SU-DHL-6 (cell line): ENCODE results near the gene NCEH1.

Experiments used
- H2AFZ ChIP-seq: fragments of 200-600 bp; sonication (generic); 2 replicates; pipeline ENCODE4 v1.6.1; 2014; ENCODE audit warnings: low read depth, mild to moderate bottlenecking, moderate library complexity, mixed read lengths, antibody characterized with exemption, low read length; ENCODE audit not compliant: severe bottlenecking
- H3F3A ChIP-seq: fragments of 200-600 bp; shearing (Covaris generic); 2 replicates; pipeline ENCODE4 v1.6.0; 2016; ENCODE audit warnings: antibody characterized with exemption, mild to moderate bottlenecking; ENCODE audit not compliant: insufficient read depth
- H3K27ac ChIP-seq: fragments of 200-600 bp; sonication (generic); 2 replicates; pipeline ENCODE4 v1.5.1; 2016; ENCODE audit warnings: low read depth, mild to moderate bottlenecking, low read length, moderate library complexity, mixed read lengths
- H3K27me3 ChIP-seq: fragments of 200-600 bp; sonication (generic), shearing (Covaris generic); 2 replicates; pipeline ENCODE4 v1.6.0; 2014; ENCODE audit warnings: mild to moderate bottlenecking, low read length
- H3K36me3 ChIP-seq: fragments of 200-600 bp; sonication (generic); 2 replicates; pipeline ENCODE4 v1.6.1; 2014; ENCODE audit warnings: mild to moderate bottlenecking, low read length, mixed read lengths
- H3K4me2 ChIP-seq: fragments of 300-600, 200-600 bp; shearing (Covaris generic), sonication (generic); 2 replicates; pipeline ENCODE4 v1.6.0; 2014; ENCODE audit warnings: low read length, low read depth, mild to moderate bottlenecking; ENCODE audit not compliant: poor library complexity, severe bottlenecking
- H3K4me3 ChIP-seq: fragments of 200-600 bp; sonication (generic); 2 replicates; pipeline ENCODE4 v1.5.1; 2014; ENCODE audit warnings: antibody characterized with exemption, low read length, mild to moderate bottlenecking, mixed read lengths; ENCODE audit not compliant: insufficient read depth, poor library complexity, severe bottlenecking
- H3K79me2 ChIP-seq: fragments of 200-600 bp; sonication (generic); 2 replicates; pipeline ENCODE4 v1.6.1; 2014; ENCODE audit warnings: mild to moderate bottlenecking, low read length, moderate library complexity; ENCODE audit not compliant: insufficient read depth
- H3K9ac ChIP-seq: fragments of 200-600 bp; sonication (generic); 2 replicates; pipeline ENCODE4 v1.7.0; 2014; ENCODE audit warnings: mild to moderate bottlenecking, low read length
- H3K9me2 ChIP-seq: fragments of 200-600 bp; sonication (generic); replicated peaks from 2 replicates; pipeline ENCODE4 v1.6.1; 2014; ENCODE audit warnings: low read length; ENCODE audit not compliant: insufficient read depth
- H3K9me3 ChIP-seq: fragments of 200-600 bp; sonication (generic); 2 replicates; pipeline ENCODE4 v1.6.1; 2014; ENCODE audit warnings: low read length, mixed read lengths; ENCODE audit not compliant: insufficient read depth
- H4K20me1 ChIP-seq: fragments of 200-600 bp; sonication (generic); 2 replicates; pipeline ENCODE4 v1.6.1; 2014; ENCODE audit warnings: low read depth, mild to moderate bottlenecking, antibody characterized with exemption, low read length, moderate library complexity, mixed read lengths
- EZH2phosphoT487 ChIP-seq: fragments of 200-600 bp; sonication (generic), shearing (Covaris generic); conservative IDR thresholded peaks from 2 replicates; pipeline ENCODE4 v1.6.1; 2018; ENCODE audit warnings: mild to moderate bottlenecking, antibody characterized with exemption, low read length, moderate library complexity, mixed read lengths
- TF ChIP-seq, protein P1 (sequence below): fragments of 200-600 bp; sonication (generic); IDR thresholded peaks from one replicate; pipeline ENCODE4 v1.5.1; 2017; ENCODE audit warnings: antibody characterized with exemption, mild to moderate bottlenecking, low read length, moderate library complexity; ENCODE audit not compliant: insufficient read depth, poor library complexity, severe bottlenecking

NCEH1 gene

DNA sequence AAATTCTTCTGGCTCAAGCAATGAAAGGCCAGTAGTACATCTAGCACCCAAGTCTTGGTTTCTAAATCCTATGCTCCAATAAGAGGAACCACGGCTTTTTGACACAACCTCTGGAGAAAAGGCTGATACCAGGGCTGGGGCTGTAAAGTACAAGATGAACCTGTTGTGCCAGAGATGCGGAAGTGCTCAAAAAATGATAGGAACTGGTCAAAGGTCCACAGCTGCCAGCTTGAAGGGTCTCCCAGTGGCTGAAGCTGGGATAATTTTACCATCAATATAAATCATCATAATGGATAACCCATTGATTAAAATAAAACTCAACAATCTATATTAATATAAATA is 558 bp upstream of the NCEH1 start:
- peak overlapping the region; percentile 74 for H3K9ac ChIP-seq

DNA sequence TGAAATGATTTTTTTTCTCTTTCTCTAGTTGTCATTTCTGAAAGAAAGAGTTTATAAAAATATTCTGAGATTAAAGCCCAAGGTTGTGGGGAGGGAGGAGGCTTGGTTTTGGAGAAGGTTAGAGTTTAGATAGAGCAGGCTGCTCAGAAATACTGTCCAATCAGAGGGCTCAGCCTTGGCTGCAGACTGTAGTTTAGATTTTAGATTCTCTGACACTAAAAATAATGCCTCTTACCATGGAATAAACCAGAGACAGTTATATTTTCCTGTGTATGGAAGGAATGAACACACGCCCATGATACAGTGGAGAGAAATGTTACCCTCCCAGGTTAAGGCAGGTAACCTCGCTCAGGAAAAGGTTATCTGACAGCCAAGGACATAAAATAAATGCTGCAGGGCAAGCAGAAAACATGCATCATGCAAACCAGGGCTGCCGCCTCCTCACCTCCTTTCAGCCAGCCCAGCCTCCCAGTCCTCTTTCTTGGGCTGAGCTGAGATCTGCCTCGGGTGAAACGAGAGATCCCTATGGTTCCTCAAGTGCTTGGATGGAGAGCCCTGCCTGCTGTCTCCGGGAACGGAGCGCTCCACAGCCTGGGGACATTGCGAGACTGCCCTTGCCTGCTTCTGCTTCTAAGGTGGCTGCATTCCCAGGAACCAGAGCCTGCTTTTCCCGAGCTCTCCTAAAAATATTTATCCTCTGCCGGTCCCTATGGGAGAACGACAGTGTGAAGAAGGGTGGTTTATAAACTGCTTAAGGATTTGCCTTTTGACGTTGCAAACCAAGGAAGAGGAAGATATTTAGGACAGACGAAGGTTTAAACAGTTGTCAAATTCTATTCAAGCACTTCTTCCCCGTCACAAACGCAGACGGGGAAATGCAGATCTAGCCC is 848 bp downstream of the NCEH1 start:
- no peaks in the 10 kb centered on the region for H3K9me3 ChIP-seq
- H3F3A ChIP-seq, result no peaks in the 10 kb centered on the region
- H3K4me2 ChIP-seq, result peak overlapping the region; percentile 74
- H3K36me3 ChIP-seq, result no peaks in the 10 kb centered on the region
- H3K27me3 ChIP-seq, result no peaks in the 10 kb centered on the region
- H4K20me1 ChIP-seq, result no peaks in the 10 kb centered on the region
- TF ChIP-seq, protein P1, sequence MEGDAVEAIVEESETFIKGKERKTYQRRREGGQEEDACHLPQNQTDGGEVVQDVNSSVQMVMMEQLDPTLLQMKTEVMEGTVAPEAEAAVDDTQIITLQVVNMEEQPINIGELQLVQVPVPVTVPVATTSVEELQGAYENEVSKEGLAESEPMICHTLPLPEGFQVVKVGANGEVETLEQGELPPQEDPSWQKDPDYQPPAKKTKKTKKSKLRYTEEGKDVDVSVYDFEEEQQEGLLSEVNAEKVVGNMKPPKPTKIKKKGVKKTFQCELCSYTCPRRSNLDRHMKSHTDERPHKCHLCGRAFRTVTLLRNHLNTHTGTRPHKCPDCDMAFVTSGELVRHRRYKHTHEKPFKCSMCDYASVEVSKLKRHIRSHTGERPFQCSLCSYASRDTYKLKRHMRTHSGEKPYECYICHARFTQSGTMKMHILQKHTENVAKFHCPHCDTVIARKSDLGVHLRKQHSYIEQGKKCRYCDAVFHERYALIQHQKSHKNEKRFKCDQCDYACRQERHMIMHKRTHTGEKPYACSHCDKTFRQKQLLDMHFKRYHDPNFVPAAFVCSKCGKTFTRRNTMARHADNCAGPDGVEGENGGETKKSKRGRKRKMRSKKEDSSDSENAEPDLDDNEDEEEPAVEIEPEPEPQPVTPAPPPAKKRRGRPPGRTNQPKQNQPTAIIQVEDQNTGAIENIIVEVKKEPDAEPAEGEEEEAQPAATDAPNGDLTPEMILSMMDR, result no peak
- TF ChIP-seq EZH2phosphoT487, result no peak
- H3K27ac ChIP-seq, result peak overlapping the region; percentile 6; the same call in 1 of the 2 replicates
- peaks cover 24% of the 10 kb centered on the region for H3K79me2 ChIP-seq
- peak overlapping the region; percentile 92 for H2AFZ ChIP-seq
- H3K9ac ChIP-seq, result peak overlapping the region; percentile 74
- H3K4me3 ChIP-seq, result peak overlapping the region; percentile 85
- no peaks in the 10 kb centered on the region for H3K9me2 ChIP-seq

More for the DNA sequence above, 558 bp upstream of the NCEH1 start:
- Histone ChIP-seq H3K79me2 (peaks cover 24% of the 10 kb centered on the region), H3K27me3 (no peaks in the 10 kb centered on the region), H3F3A (no peaks in the 10 kb centered on the region), H2AFZ (peak overlapping the region; percentile 92), H3K4me3 (peak overlapping the region; percentile 85), H3K27ac (peak overlapping the region; percentile 30), H4K20me1 (no peaks in the 10 kb centered on the region), H3K9me2 (no peaks in the 10 kb centered on the region), H3K9me3 (no peaks in the 10 kb centered on the region), H3K4me2 (peak overlapping the region; percentile 74), H3K36me3 (no peaks in the 10 kb centered on the region)
- TF ChIP-seq, protein P1, result no peak
- no peak for TF ChIP-seq EZH2phosphoT487

DNA sequence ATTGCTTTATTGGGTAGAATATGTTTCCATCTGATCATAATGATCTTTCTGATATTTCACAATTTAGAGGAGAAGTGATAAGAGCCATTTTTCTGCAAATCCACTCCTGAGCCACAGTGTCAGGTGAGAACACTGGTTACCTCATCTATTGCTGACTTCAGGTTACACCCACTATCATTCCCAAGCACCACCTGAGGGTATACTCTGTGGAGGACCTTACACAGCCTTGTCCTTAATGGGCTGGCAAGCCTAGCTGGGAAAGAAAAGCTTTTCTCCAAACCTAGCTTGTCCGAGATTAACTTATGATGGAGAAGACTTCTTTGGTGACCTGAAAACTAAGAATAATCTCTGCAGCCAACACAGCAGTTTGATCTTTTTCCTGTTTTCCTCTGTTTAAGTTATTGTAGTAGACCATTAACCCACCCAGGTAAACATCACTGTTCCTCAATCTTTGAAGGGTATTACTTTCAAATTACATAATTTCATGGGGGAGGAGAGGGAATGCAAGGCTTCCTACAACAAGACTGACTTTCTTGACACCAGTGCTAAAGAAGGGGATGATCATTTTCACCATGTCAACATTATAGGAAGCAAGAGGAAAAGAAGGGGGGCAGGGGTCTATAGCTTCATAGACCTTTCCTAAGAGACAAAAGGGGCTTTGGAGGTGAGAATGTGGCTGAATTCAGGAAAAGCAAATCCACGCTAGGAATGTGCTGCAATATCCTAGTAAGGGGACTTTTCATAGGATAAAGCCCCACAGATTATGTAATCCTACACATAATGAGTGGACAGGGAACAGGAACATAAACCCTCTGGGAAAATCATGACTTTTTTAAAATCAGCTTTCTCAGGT is 1.7 kb downstream of the NCEH1 start:
- TF ChIP-seq, protein P1, result no peak
- TF ChIP-seq EZH2phosphoT487, result no peak
- H3K9me3 ChIP-seq, result no peaks in the 10 kb centered on the region
- H4K20me1 ChIP-seq, result no peaks in the 10 kb centered on the region
- H2AFZ ChIP-seq, result no peak overlapping the region
- H3K4me2 ChIP-seq, result peak overlapping the region; percentile 74
- H3K36me3 ChIP-seq, result no peaks in the 10 kb centered on the region
- no peak overlapping the region for H3K27ac ChIP-seq
- no peaks in the 10 kb centered on the region for H3F3A ChIP-seq
- H3K27me3 ChIP-seq, result no peaks in the 10 kb centered on the region
- no peaks in the 10 kb centered on the region for H3K9me2 ChIP-seq
- H3K4me3 ChIP-seq, result no peak overlapping the region
- peaks cover 24% of the 10 kb centered on the region for H3K79me2 ChIP-seq
- peak overlapping the region; percentile 74; the same call in 1 of the 2 replicates for H3K9ac ChIP-seq
